Ishikawa (cell line): ENCODE measurements around the gene SLC6A5.

ENCODE experiments used
- EGR1 ChIP-seq: IDR thresholded peaks from 2 replicates; pipeline ENCODE4 v1.6.1; 2012
- TF ChIP-seq, protein P1 (sequence below): IDR thresholded peaks from 2 replicates; pipeline ENCODE4 v1.6.1; 2012

DNA sequence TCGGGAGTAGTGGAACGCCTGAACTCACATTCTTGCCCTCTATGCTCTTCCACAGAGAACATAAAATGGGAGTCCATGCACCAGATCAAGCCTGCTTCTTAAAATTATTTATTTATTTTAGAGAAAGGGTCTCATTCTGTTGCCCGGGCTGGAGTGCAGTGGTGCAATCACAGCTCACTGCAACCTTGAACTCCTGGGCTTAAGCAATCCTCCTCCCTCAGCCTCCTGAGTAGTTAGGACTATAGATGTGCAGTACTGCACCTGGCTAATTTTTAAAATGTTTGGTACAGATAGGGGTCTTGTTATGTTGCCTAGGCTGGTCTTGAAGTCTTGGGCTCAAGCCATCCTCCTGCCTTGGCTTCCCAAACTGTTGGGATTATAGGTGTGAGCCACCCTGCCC is 13.0 kb downstream of the SLC6A5 start:
- TF ChIP-seq, protein P1, sequence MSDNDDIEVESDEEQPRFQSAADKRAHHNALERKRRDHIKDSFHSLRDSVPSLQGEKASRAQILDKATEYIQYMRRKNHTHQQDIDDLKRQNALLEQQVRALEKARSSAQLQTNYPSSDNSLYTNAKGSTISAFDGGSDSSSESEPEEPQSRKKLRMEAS: no peak
- TF ChIP-seq EGR1: no peak
